GM21786 (cell line): Measurements from ENCODE around the gene ABCC9.
"Not testable (repeated sequence)": the region's sequence is repeated elsewhere in the genome, so short reads cannot be mapped to it uniquely, and the experiment has no call there.

Source experiments
- ATAC-seq: cut with Tn5 transposase; IDR thresholded peaks from one replicate; pipeline ENCODE4 v1.9.1; 2021; ENCODE audit not compliant: unreplicated experiment

The ABCC9 gene

GRCh38 chr12:21819236-21819635 lies 122.0 kb downstream of the ABCC9 start:
- ATAC-seq = no peak

GRCh38 chr12:21818627-21819026 lies 122.6 kb downstream of the ABCC9 start:
- no peak for ATAC-seq

GRCh38 chr12:21815306-21816062 lies 125.7 kb downstream of the ABCC9 start:
- ATAC-seq = no peak

- no peak for ATAC-seq
Observed at GRCh38 chr12:21814814-21815213, 126.4 kb downstream of the ABCC9 start.

GRCh38 chr12:21814327-21814726 lies 126.9 kb downstream of the ABCC9 start:
- ATAC-seq = no peak

- no peak for ATAC-seq
Observed at GRCh38 chr12:21813751-21814150, 127.5 kb downstream of the ABCC9 start.

GRCh38 chr12:21813125-21813524 lies 128.1 kb downstream of the ABCC9 start:
- no peak for ATAC-seq

GRCh38 chr12:21812340-21812739 lies 128.9 kb downstream of the ABCC9 start:
- ATAC-seq = not testable (repeated sequence)

GRCh38 chr12:21809100-21809499 lies 132.1 kb downstream of the ABCC9 start:
- ATAC-seq = no peak

- no peak for ATAC-seq
Observed at GRCh38 chr12:21806255-21806654, 135.0 kb downstream of the ABCC9 start.

GRCh38 chr12:21801522-21802288 lies 139.5 kb downstream of the ABCC9 start:
- ATAC-seq = no peak

- no peak for ATAC-seq
Observed at GRCh38 chr12:21800011-21800410, 141.2 kb downstream of the ABCC9 start.

- no peak for ATAC-seq
Observed at GRCh38 chr12:21797539-21797938, 143.7 kb downstream of the ABCC9 start.

- ATAC-seq = no peak
Observed at GRCh38 chr12:21795648-21796328, 145.4 kb downstream of the ABCC9 start.

GRCh38 chr12:21794807-21795595 lies 146.2 kb downstream of the ABCC9 start:
- not testable (repeated sequence) for ATAC-seq

- not testable (repeated sequence) for ATAC-seq
Observed at GRCh38 chr12:21789687-21790086, 151.5 kb downstream of the ABCC9 start.

GRCh38 chr12:21788089-21788983 lies 152.9 kb downstream of the ABCC9 start:
- ATAC-seq = no peak

GRCh38 chr12:21786041-21786531 lies 155.1 kb downstream of the ABCC9 start:
- no peak for ATAC-seq

GRCh38 chr12:21782723-21783122 lies 158.5 kb downstream of the ABCC9 start:
- ATAC-seq = not testable (repeated sequence)

- ATAC-seq = no peak
Observed at GRCh38 chr12:21780786-21781185, 160.4 kb downstream of the ABCC9 start.
